Stimulated activated CD4-positive, alpha-beta T cell treated with anti-CD3 and anti-CD28 coated beads, Interleukin-12 subunit alpha, Interleukin-12 subunit beta, amount 100 ng/mL, for 24 hours (primary cell): ENCODE results near the gene TUBGCP6.
A peak's percentile ranks its signal among the peaks of the same experiment; 100 is the strongest.
"Not testable (repeated sequence)": the region's sequence is repeated elsewhere in the genome, so short reads cannot be mapped to it uniquely, and the experiment has no call there.

Experiments
- DNase-seq, 2 experiments: peaks; one replicate each; pipeline ENCODE4 v3.0.0-alpha.2; 2020; ENCODE audit warnings: low read depth in 2 of 2

TUBGCP6 gene

GRCh38 chr22:50169774-50170341 lies 75.0 kb downstream of the TUBGCP6 start:
- DNase-seq, result peak; percentile 29 to 47

- no peak for DNase-seq
Observed at GRCh38 chr22:50169181-50169759, 75.6 kb downstream of the TUBGCP6 start.

GRCh38 chr22:50168490-50169180 lies 76.2 kb downstream of the TUBGCP6 start:
- DNase-seq, result not testable (repeated sequence)

GRCh38 chr22:50167689-50168489 lies 76.9 kb downstream of the TUBGCP6 start:
- no peak for DNase-seq
